Colonic mucosa (tissue), 4 donors: ENCODE measurements around the gene F11. TPM values are rescaled to one million over a fixed set of nuclear protein-coding genes. Genes with fewer than 3 reads are reported as not detected.

Source experiments
- DNase-seq: peaks from one replicate; pipeline ENCODE4 v3.0.0-alpha.2; 2020
- H3K27ac ChIP-seq: fragments of 200-600 bp; one replicate; pipeline ENCODE4 v1.8.0; 2021
- H3K27me3 ChIP-seq: fragments of 200-600 bp; one replicate; pipeline ENCODE4 v1.8.0; 2021
- H3K36me3 ChIP-seq: fragments of 200-600 bp; one replicate; pipeline ENCODE4 v1.8.0; 2021
- H3K4me1 ChIP-seq: fragments of 200-600 bp; one replicate; pipeline ENCODE4 v1.8.0; 2021; ENCODE audit warnings: mild to moderate bottlenecking
- H3K4me3 ChIP-seq: fragments of 200-600 bp; one replicate; pipeline ENCODE4 v1.8.0; 2021
- H3K9ac ChIP-seq, 2 donors: one replicate each; pipeline ENCODE4 v1.7.0; 2013; ENCODE audit warnings: control low read depth in 2 of 2, low read depth in 2 of 2, low read length in 2 of 2
- H3K9me3 ChIP-seq: fragments of 200-600 bp; one replicate; pipeline ENCODE4 v1.8.0; 2021
- intact Hi-C: fragments of 100-400 bp; cut with DNase I; formaldehyde crosslinking; loops from one replicate; pipeline ENCODE4 v1.14.1; 2022
- total RNA-seq, 2 donors: library from RNA; stranded (reverse); fragmentation: NEBNext Ultra II Directional in 1 of 2; extraction: Animal tissue kit (Norgen Biotek cat#: 25700) in 1 of 2; gene quantifications; one replicate each; pipeline ENCODE4 v1.2.1, GENCODE V29; 2021
- TF ChIP-seq, protein P1 (sequence below): fragments of 200-600 bp; IDR thresholded peaks from one replicate; pipeline ENCODE4 v1.8.0; 2022; ENCODE audit warnings: antibody characterized with exemption, mild to moderate bottlenecking
- donor health status: healthy.
- donor health status: DM: no; HTN: no; CAD: no.
- donor health status: DM: no; HTN: no; CAD: no.

The F11 gene
- total RNA-seq, 2 donors from 2014 or later = 0.48 to 0.54 TPM

DNA sequence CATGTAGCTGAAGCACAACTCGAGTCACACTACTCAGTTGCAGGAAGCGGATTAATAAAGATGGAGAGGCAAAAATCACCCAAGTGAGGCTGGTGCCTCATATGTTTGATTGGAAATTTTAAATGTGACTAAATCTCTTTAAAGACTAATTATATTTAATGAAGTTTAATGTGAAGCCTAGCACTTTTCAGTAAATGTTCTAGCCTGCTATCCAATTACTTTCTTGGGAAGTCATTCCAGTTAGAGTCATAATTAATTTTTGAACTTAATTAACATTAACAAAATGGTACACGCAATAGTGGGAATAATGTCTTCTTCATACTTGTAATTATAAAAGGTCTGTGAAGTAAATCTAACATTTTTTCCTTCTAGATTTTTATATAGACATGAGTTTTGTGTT is 20.6 kb downstream of the F11 start:
- Histone ChIP-seq H3K27ac (no peak overlapping the region), H3K9ac (no peak overlapping the region), H3K4me3 (no peak overlapping the region), H3K4me1 (no peaks in the 10 kb centered on the region), H3K36me3 (no peaks in the 10 kb centered on the region), H3K9me3 (no peaks in the 10 kb centered on the region), H3K27me3 (no peaks in the 10 kb centered on the region)
- TF ChIP-seq, protein P1, sequence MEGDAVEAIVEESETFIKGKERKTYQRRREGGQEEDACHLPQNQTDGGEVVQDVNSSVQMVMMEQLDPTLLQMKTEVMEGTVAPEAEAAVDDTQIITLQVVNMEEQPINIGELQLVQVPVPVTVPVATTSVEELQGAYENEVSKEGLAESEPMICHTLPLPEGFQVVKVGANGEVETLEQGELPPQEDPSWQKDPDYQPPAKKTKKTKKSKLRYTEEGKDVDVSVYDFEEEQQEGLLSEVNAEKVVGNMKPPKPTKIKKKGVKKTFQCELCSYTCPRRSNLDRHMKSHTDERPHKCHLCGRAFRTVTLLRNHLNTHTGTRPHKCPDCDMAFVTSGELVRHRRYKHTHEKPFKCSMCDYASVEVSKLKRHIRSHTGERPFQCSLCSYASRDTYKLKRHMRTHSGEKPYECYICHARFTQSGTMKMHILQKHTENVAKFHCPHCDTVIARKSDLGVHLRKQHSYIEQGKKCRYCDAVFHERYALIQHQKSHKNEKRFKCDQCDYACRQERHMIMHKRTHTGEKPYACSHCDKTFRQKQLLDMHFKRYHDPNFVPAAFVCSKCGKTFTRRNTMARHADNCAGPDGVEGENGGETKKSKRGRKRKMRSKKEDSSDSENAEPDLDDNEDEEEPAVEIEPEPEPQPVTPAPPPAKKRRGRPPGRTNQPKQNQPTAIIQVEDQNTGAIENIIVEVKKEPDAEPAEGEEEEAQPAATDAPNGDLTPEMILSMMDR = no peak
- DNase-seq = no peak
- intact Hi-C loops = no loop called here

DNA sequence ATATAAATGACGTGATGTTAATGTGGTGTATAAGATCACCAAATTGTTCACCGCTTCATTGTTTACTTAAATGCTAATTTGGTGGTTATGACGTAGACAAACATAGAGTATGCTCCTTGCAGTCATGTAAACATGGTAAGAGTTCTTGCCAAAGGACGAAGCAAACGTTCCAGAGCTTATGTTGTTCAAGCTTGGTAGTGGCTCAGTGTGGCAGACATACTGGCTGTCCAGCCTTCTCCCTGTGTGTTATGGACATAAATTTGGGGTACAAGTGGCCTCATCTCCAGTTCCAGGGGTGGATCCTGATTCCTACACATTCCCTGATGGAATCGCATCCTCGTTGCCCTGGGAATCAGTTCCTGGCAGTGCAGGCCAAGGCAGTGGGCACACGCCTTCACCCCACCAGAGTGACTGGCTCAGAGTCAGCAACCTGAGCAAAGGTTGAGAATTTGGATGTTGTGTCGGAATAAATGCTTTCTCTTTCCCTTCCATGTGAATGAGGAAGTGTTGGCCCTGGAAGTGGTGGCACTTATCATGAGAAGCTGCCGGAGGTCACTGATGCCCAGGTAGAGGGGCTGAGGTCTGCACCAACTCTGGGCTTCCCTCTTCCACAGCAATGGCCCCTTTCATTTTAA is 25.4 kb downstream of the F11 start:
- Histone ChIP-seq H3K27ac (no peak overlapping the region), H3K4me3 (no peak overlapping the region), H3K36me3 (no peaks in the 10 kb centered on the region), H3K27me3 (no peaks in the 10 kb centered on the region), H3K9ac (no peak overlapping the region), H3K9me3 (no peaks in the 10 kb centered on the region), H3K4me1 (no peaks in the 10 kb centered on the region)
- intact Hi-C loops = no loop called here
- TF ChIP-seq, protein P1 = no peak
- no peak for DNase-seq

DNA sequence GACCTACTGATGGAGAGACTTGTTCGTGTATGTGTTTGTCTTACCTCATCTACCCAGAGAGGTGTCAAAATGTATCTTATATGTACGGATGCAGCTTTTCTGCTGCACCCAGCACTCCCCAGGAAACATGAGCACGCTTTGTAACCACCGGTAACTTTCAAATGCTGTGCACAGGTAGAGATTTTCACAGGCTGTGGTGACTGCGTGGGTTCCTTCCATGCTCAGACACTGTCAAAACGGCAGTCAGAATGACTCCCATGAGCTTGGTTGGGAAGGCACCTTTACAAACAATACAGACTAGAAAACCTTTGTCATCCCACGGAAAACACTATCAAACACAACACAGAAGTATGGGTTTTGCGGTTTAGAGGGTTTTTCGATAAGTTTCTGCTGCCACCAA is 28.2 kb downstream of the F11 start:
- no peaks in the 10 kb centered on the region for H3K27me3 ChIP-seq
- H3K27ac ChIP-seq = no peak overlapping the region
- intact Hi-C loops = no loop called here
- no peak overlapping the region for H3K4me3 ChIP-seq
- H3K36me3 ChIP-seq = no peaks in the 10 kb centered on the region
- no peaks in the 10 kb centered on the region for H3K9me3 ChIP-seq
- no peak for DNase-seq
- H3K4me1 ChIP-seq = no peaks in the 10 kb centered on the region
- TF ChIP-seq, protein P1 = no peak
- no peak overlapping the region for H3K9ac ChIP-seq

DNA sequence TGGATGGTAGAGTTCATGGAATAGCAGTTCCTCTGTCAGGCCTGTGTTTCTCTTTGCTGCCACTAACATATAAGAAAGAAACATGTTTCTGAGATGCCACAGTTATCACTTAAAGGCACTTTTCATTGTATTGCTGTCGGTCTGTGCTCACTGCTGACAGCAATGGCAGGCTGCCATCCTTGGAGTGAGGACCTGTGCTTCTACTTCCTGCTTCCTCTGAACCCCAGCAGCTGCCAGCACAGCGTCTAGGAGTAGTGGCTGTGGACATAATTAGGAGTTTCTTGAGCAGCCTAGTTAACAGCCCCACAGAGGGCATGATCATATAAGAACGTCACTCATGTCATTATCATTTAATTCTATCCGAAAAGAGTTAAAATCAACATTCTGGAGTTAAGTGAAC is 30.5 kb downstream of the F11 start:
- no peak overlapping the region for H3K4me3 ChIP-seq
- H3K27me3 ChIP-seq = no peaks in the 10 kb centered on the region
- H3K27ac ChIP-seq = no peak overlapping the region
- no peak overlapping the region for H3K9ac ChIP-seq
- no peak for DNase-seq
- no peaks in the 10 kb centered on the region for H3K36me3 ChIP-seq
- H3K9me3 ChIP-seq = no peaks in the 10 kb centered on the region
- TF ChIP-seq, protein P1 = no peak
- H3K4me1 ChIP-seq = no peaks in the 10 kb centered on the region
- intact Hi-C loops = loop anchor here (2.0 kb wide), 1 partner anchor 292 kb away; no protein-coding TSS in a partner anchor

DNA sequence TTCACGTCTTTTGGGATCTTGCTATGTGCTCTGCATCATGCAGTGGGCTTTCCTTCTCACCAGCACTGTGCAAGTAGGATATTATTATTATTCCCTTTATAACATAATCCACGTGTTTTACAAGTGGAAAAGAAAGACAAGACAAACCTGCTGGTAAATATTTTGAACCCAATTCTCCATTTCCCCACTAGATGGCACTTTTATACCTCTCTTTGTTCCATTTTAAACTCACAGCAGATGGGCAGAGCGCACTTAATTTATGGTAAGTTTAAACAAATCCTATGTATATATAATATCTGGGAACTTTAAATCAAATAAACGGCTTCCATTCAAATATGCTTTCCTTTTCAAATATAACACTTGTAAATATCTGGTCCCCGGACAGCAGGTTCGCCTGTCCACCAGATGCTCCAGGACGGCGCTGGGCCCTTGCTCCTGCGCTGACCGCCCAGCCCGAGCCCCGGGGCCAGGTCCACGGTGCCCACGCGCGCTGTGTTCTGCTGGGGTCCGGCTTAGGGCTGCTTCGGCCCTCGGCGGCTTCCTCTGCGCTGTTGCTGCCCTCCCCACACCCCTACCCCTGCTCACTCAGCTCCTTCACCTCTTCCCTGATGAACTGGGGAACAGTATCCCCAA is 31.1 kb downstream of the F11 start:
- H3K4me1 ChIP-seq = no peaks in the 10 kb centered on the region
- DNase-seq = no peak
- TF ChIP-seq, protein P1 = peak; percentile 60
- H3K36me3 ChIP-seq = no peaks in the 10 kb centered on the region
- H3K9me3 ChIP-seq = no peaks in the 10 kb centered on the region
- intact Hi-C loops = loop anchor here (2.0 kb wide), 1 partner anchor 292 kb away; no protein-coding TSS in a partner anchor
- no peak overlapping the region for H3K27ac ChIP-seq
- no peak overlapping the region for H3K9ac ChIP-seq
- H3K4me3 ChIP-seq = no peak overlapping the region
- no peaks in the 10 kb centered on the region for H3K27me3 ChIP-seq
